GM12875 (cell line): Measurements from ENCODE around the gene OPTC.
"Not testable (repeated sequence)": the region's sequence is repeated elsewhere in the genome, so short reads cannot be mapped to it uniquely, and the experiment has no call there.

Source experiments
- H3K4me3 ChIP-seq: one replicate; pipeline ENCODE4 v1.5.1; 2011; ENCODE audit warnings: low read depth, low read length, control low read depth
- TF ChIP-seq, protein P1 (sequence below): IDR thresholded peaks from 2 replicates; pipeline ENCODE4 v1.5.1; 2011; ENCODE audit warnings: low read depth, mild to moderate bottlenecking, control low read depth, inconsistent platforms, low read length, moderate library complexity, borderline replicate concordance; ENCODE audit not compliant: insufficient read depth

The OPTC gene

DNA sequence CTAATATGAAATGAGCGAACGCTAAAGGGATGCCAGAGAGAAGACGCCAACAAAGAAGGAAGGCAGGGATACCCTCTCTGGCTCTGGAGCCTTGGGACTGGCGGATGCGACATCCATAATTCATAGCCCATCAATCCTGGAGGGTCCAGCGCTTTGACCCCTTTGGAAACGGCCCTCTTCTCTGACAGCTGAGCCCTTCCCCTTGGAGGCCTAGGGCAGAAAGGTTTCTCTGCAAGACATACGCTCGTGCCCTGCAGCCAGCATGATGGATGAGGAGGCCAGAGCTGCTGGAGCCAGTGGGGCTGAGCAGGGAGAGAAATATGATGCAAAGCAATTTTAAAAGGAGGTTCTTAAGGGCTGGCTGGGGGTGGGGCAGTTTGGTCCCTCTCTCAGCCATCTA is 22.2 kb downstream of the OPTC start:
- TF ChIP-seq, protein P1, sequence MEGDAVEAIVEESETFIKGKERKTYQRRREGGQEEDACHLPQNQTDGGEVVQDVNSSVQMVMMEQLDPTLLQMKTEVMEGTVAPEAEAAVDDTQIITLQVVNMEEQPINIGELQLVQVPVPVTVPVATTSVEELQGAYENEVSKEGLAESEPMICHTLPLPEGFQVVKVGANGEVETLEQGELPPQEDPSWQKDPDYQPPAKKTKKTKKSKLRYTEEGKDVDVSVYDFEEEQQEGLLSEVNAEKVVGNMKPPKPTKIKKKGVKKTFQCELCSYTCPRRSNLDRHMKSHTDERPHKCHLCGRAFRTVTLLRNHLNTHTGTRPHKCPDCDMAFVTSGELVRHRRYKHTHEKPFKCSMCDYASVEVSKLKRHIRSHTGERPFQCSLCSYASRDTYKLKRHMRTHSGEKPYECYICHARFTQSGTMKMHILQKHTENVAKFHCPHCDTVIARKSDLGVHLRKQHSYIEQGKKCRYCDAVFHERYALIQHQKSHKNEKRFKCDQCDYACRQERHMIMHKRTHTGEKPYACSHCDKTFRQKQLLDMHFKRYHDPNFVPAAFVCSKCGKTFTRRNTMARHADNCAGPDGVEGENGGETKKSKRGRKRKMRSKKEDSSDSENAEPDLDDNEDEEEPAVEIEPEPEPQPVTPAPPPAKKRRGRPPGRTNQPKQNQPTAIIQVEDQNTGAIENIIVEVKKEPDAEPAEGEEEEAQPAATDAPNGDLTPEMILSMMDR = no peak
- no peak overlapping the region for H3K4me3 ChIP-seq

DNA sequence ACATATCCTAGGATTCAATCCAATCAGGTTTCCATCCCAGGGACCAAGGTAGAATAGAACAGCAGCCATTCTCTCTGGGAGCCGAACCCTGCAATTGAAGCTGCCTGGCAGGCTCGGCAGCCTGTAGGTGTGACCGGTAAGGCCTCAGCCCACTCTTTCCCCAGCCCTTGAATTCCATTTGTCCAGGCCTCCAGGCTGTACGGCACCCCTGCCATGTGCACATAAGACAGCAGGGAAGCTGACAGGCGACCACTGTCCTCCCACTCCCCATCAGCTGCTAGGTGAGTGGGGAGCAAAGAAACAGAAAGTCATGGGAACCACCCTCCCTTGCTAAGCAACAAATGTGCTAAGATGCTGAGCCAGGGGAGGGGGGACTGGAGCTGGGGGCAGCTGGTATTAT is 23.0 kb downstream of the OPTC start:
- H3K4me3 ChIP-seq = no peak overlapping the region
- TF ChIP-seq, protein P1 = no peak

DNA sequence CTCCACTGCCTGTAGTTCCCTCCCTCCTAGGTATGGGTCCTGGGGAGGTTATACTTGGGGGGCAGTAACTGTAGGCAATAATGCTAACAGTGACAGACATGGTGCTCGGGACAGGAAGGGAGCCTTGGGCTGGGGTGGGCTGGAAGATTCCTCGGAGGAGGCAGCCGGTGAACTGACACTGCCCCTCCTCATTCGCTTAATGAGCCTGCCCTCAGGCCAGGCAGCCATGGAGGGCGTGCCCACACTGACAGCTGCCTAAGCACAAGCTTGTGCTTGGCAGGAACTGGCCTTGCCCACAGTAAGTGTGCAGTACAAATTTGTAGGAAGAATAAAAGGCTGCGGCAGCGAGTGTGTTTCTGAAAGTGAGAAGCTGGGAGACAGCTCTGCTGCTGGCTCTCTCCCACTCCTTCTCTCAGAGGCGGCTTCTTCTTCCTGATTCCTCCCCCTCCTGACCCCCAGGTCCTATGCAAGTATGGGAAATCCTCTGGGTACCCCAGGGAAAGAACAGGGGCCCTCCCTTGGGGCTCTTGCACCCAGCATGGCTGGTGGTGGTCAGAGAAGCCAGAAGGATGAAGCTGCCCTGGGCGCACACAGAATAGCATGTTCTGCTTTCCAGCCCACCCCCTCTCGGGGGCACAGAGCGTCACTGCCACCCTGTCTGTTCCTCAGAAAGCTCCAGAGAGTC is 23.6 kb downstream of the OPTC start:
- H3K4me3 ChIP-seq = no peak overlapping the region
- TF ChIP-seq, protein P1 = no peak

DNA sequence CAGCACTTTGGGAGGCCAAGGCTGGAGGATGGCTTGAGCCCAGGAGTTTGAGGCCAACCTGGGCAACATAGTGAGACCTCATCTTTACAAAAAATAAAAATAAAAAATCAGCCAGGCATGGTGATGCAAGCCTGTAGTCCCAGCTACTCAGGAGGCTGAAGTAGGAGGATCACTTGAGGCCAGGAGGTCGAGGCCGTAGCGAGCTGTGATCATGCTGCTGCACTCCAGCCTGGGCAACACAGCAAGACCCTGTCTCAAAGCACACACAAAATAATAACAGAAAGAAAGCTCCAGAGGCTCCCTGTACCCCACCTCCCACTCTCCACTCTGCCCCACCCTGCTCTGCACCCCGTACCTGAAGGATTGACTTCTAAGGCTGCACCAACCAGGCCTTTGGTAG is 24.2 kb downstream of the OPTC start:
- not testable (repeated sequence) for H3K4me3 ChIP-seq

DNA sequence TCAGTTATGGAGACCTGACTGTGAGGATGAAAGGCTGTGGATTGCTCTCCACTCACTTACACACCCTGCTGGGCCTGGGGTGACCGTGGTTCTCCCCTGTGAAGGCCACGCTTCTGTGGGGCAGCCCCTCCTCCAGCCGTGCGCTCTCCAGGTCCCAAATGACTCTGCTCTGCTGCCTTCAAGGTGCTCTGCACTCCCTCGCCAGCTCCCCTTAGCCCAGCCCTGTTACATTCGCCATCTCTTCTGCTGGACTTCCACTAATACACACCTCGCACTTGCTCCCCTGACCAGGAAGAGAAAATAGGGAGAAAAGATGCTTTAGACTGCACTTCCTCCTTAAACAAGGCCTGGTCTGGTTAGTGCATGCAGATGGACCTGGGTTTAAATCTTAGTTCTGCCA is 24.6 kb downstream of the OPTC start:
- H3K4me3 ChIP-seq = no peak overlapping the region
- TF ChIP-seq, protein P1 = no peak

DNA sequence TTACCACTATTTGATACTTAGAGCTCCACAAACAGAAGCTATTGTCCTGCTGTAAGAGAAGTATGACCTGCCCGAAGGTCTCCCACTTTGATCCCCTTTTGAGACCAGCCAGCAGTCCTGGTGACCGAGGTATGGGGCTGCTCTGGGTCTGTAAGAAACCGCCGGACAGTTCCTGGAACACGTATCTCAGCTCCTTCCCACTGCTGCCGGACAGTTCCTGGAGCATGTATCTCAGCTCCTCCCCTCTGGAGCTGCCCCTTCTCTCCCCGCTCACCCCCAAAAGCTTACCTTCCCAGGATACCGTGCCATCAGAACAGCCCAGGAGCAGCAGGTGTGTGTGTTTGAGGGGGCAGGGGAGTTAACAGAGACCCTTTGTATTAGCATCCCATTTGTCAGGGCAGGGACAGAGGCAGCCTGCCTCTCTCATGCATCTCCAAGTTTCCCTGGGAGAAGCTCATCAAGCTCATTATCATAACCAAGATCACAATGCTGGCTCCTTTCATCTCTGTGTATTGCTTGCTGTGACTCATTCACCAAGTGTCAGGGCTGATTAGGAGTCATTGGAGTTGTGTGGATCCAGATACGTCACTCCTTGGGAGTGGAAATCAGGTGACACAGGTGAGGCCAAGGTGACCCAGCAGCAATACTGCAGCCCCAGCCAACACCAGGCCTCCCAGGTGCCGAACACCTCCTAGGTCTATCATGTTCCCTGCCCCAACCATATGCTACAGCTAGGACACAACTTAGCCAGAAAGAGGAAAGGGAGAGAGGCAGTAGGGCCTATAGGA is 25.3 kb downstream of the OPTC start:
- TF ChIP-seq, protein P1 = no peak
- H3K4me3 ChIP-seq = no peak overlapping the region

DNA sequence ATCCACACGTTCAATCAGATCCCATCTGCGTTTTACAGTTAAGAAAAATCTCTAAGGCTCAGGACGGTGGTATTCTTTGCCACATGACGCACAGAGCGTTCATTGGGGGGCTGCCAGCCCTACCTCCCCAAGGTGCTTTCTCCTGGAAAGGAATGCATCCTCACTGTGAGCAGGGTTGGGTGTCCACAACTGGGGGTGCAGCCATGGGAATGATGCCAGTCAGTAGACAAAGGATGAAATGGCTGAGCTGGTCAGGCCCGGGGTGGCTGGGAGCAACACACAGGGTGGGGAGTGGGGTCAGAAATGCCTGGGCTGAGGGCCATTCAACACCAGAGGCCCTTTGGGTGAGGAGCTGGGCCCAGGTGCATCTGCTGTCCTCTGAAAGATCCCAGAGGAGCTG is 25.9 kb downstream of the OPTC start:
- H3K4me3 ChIP-seq = no peak overlapping the region
- TF ChIP-seq, protein P1 = no peak
